Renal pelvis (tissue), 4 donors: ENCODE measurements around the gene C4orf50. TPM values are rescaled to one million over a fixed set of nuclear protein-coding genes. Genes with fewer than 3 reads are reported as not detected.
"Not testable (repeated sequence)": the region's sequence is repeated elsewhere in the genome, so short reads cannot be mapped to it uniquely, and the experiment has no call there.

Source experiments
- DNase-seq: peaks from one replicate; pipeline ENCODE4 v3.0.0-alpha.2; 2013
- polyA plus RNA-seq, 3 donors: library from polyadenylated mRNA; unstranded; fragments of 120-200 nt; gene quantifications; one replicate each; pipeline ENCODE4 v1.2.1, GENCODE V29; 2013; ENCODE audit not compliant: insufficient read length in 3 of 3

C4orf50 gene
- polyA plus RNA-seq, 3 donors = 0.01 to 0.03 TPM; not detected in 1

GRCh38 chr4:5969777-5970176 lies 48.5 kb downstream of the C4orf50 start:
- no peak for DNase-seq

DNA sequence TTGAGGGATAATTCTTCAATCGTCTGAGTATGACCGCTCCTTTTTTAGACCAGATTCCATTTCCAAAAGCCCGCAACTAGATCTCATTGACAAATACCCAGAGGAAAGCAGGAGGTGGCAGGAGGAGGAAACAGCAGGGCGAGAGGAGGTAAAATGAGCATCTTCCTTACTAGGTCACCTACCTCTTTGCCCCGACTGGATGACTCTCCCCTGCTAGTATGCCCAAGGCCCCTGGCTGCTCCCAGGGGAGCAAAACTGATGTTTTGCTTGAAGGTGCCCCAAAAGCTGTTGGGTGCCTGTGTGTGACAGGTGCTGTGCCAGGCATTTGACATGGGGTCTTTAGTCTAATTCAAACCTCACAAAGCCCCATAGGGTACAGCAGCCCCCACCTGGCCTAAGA lies 48.9 kb downstream of the C4orf50 start:
- no peak for DNase-seq

GRCh38 chr4:5968246-5968645 lies 50.0 kb downstream of the C4orf50 start:
- DNase-seq = no peak

DNA sequence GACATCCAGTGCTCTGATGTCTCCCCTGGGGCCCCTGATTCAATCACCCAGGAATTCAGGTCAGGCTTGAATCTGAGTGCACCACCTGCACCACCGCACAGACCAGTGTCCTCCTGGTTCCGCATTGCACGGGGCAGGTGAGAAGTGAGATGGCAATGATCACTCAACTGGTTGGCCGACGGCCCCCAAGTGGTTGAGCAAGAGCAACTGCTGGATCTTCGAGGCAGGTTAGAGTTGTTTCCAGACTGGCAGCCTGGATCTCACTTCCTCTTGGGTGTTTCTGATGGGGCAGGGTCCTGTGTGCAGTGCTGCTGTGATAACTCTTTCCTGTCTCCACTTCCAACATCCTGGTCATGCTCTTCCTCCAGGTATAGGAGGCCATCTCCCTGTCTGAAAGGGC lies 50.4 kb downstream of the C4orf50 start:
- DNase-seq = no peak

GRCh38 chr4:5965225-5965624 lies 53.0 kb downstream of the C4orf50 start:
- DNase-seq = no peak

DNA sequence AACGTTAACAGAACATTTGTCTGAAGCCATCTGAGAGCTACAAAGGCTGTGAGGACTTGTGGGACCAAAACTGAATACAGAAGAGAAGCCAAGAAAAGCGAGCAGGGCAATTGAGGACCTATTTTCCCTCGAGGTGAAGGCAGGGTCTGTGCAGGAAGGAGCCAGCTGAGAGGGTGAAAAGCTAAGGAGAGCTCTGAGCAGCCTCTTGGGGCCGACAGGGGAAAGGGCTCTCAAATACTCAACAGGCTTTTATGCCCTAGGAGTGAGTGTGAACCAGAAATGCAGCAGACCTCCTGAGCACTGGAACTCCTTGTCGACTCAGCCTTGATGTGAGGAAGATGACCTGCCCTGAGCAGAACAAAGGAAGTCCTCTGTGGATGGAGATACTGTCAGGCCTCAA lies 54.2 kb downstream of the C4orf50 start:
- no peak for DNase-seq

GRCh38 chr4:5963611-5964010 lies 54.6 kb downstream of the C4orf50 start:
- DNase-seq = no peak

DNA sequence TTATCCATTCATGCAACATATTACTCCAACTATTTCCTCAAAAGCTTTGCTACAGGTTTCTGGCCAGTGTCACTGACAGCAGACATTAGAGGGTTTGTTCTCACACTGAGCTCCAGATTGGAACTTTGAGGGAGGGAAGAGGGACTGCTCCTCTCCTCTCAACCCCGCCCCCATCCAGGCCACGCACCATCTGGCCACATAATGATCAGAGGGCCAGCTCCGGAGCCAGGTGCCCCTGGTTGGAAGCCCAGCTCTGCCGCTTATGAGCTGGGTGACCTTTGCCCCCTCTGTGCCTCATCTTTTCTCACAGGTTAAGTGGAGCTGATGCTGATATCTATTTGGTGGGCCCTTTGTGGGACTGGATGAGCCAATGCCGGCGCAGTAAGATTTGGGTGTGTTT lies 55.8 kb downstream of the C4orf50 start:
- DNase-seq = no peak

- DNase-seq = no peak
Observed at GRCh38 chr4:5960252-5960880, 57.9 kb downstream of the C4orf50 start.

- DNase-seq = no peak
Observed at GRCh38 chr4:5959211-5959982, 58.8 kb downstream of the C4orf50 start.

DNA sequence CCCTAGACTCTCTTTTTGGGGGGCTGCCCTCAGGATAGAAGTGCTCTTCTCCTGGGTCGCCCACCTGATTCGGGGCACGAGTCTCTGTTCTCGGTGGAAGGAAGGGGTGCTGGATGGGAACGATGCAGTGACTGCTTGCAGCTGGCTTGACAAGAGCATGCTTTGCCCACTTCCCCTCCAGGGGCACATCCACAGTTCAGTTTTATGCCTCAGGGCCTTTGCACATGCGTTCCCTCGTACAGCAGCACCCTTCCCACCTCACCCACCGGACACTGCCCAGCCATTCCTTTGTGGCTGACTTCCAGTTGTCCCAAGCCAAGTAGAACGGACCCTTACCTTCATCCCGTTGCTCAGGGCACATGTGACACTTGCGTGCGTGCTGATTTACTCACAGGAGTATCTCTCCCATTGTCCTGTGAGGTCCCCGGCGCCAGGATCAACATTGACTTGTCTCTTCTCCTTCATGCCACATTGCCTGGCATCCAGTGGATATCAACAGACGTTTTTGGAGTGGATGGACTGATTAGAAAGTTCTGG lies 60.0 kb downstream of the C4orf50 start:
- no peak for DNase-seq

GRCh38 chr4:5957076-5957475 lies 61.2 kb downstream of the C4orf50 start:
- no peak for DNase-seq

DNA sequence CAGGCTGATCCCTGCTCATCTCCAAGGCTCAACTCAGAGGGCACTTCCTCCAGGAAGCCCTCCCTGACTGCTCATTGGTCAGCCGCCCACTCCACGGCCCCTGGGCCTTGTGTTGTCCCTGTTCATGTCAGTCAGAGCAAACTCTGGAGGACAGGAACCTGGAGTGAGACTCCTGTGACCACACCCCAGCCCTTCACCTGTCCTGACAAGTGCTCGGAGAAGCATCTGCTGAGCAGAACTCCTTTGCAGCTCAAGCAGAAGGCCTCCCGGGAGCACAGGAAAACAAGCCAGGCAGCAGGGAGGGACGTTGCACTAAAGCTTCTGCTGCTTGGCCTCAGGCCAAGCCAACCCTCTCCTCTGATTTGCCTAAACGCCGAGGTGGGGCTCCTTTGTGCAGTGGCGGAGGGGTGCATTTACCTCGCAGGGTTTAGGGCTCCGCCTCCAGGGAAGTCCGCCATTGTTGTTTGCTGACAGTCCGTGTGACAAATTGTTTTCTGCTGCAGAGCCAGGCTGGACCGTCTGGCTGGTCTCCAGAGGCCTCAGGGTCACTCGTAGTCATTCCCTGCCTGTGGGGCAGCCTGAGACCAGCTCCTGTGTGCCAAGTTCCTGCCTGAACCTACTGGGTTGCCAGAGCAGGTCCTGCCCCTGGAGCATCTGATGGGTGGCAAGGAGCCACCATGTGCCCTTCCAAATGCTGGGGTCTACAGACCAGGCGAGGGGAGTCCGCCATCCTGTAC lies 61.8 kb downstream of the C4orf50 start:
- peak; percentile 40 for DNase-seq

DNA sequence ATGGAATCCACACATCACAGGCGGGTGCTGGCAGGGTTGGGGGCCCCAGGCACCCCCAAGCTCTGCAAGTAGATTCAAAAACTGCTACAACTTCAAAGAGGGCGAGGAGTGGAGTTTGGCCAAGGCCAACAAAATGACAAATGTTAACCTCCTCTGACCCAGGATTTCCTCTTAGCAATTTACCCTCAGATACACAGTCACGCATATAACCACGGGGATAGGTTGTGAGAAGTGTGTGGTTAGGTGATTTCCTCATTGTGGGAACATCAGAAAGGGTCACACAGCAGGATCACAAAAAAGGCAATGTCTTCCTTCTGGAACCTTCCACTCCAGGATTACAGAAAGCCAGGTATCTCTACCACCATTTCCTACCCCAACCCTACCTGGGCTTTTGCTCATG lies 62.4 kb downstream of the C4orf50 start:
- no peak for DNase-seq

DNA sequence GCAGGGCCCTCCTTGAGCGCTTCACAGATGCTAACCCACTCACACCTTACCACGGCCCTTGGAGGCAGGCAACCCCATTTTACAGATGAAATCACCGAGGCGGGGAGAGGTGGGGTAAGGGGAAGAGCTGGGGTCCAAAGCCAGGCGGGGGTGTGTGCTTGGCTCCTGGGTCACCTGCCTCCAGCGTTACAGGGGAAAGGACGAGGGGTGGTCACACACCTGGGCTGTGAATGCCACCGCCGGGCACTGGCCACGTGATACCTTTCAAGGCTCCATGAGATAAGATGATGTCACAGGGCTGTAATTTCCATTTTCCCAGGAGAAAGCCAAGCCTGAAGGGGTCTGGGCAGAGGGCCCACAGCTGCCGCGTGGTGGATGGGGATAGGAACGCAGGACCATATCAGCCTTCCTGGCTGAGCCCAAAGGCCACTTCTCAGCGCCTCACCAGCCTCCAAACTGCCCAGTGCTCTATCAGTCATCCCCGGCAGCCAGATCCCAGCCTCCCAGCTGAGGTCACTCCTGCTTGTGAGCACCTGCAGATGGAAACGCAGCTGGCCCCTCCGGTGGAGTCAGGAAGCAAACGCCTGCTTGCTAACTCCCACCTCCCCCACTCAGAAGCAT lies 62.9 kb downstream of the C4orf50 start:
- no peak for DNase-seq

DNA sequence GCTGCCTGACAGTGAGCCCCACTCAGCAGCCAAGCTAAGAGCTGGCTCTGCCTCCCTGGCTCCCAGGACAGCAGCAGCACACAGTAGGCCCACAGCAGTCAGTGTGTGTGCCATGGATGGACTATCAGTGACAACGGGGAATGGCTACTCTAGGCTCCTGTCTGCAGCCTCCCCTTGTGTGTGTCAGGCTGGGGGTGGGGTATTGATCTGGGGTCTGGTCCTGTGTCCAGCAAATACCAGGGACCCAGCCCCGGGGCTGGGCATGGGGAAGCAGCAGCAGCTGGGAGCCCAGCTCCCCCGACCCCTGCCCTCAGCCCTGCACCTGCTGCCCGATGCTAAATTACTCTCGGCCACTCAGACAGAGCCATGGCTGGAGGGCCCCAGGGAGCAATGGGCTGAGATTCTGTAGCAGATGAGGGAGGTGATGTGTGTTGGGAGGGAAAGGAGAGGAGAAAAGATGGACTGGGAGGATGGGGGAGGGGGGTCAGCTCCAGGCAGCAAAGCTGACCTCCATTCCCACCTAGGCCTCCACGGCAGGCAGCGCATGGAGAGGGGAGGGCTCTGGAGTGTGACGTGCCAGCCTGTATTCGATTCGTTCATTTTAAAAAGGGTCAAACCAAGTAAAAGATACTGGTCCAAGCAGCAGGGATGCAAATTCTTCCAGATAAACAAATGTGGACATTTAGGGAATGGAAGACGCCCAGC lies 64.0 kb downstream of the C4orf50 start:
- DNase-seq = no peak

- DNase-seq = no peak
Observed at GRCh38 chr4:5952975-5953951, 65.0 kb downstream of the C4orf50 start.

- no peak for DNase-seq
Observed at GRCh38 chr4:5952286-5952974, 65.8 kb downstream of the C4orf50 start.

DNA sequence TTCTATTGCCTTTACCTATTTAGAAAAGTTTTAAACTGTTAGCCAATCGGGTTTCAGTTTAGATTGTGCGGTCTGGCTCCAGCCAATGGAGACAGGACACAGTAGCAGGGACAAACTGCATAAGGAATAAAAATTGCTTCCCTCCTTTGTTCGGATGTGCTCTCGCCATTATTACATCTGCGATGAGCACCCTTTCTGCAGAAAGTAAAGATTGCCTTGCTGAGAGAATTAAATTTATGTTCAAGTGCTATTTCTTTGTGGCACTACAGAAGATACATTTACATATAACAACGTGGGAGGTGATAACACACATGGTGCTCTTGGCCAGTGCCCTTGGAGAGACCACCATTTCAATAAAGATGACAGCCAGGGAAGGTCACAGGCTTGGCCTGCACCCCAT lies 71.6 kb downstream of the C4orf50 start:
- not testable (repeated sequence) for DNase-seq

DNA sequence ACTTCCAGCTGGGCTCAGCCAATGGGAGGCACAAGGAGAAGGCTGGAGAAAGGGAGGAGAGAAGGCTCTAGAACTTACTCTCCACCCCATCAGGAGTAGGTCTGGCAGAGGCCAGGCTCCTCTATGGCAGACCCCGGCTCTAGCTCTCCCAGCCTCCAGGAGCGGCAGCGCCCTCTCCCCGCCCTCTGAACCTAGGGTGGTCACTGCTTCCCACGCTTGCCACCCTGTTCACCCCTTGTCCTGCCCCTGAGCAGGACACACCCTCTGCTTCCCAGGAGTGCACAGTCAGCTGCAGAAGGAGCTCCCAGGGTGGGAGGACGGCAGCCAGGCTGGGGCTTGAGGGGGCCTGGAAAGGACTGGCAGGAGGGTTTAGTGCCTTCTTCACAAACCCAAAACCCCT lies 72.3 kb downstream of the C4orf50 start:
- no peak for DNase-seq
